GM20431 (cell line): Measurements from ENCODE around the gene GNAI1.
"Not testable (repeated sequence)": the region's sequence is repeated elsewhere in the genome, so short reads cannot be mapped to it uniquely, and the experiment has no call there.

Experiments used
- in situ Hi-C: fragments of 300-500 bp; cut with MseI, MboI; formaldehyde crosslinking; loops from one replicate; pipeline ENCODE4 v1.15.0; 2020; ENCODE audit warnings: low sequenced_read_pairs; ENCODE audit not compliant: unreplicated experiment

The GNAI1 gene

DNA sequence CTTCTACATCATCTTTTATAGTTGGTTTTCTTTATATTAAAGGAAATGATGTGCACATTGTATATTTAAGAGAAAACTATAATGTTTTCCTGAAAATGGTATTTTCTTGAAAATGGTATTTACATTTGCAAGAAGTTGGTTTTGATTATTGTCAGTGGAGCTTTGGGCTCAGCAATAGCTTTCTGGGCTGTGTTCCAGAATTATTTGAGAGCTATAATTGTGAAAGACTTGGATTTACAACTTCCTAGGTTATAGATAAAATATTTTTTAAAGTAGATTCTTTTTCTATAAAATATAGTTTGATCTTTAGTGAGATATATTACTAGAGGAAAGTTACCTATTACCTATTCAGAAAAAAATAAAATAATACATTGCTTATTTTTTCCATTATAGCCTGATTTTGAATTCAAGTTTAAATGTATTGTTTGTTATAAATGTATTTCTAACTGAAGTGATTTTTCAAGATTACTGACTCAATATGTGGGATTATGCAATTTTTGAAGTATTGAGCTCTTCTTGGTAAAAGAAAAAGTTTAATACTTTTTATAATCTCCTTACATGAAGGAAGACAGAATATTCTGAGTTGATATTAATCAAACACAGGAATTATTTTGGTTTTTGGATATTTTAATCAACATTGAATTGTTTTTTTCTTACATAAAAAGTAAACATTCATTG, 20.2 kb downstream of the GNAI1 start:
- in situ Hi-C loops = no loop called here

DNA sequence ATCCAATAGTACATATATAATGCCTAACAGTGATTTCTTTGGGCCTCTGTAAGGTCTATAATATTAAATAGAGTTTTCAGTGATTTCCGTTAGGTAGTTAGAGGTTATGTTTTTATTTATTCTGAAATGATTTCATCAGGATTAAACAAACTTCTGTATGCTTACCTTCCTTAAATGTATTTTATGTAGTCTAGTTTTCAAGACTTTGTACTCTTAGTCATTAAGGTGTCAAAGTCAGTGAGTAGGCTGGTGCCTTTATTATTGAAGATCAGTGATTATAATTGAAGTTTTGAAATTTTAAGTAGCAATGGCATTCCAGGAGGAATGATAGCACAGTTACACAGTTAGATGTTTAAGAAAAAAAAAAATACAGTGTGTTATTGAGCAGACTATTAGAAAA, 20.7 kb downstream of the GNAI1 start:
- in situ Hi-C loops = no loop called here

DNA sequence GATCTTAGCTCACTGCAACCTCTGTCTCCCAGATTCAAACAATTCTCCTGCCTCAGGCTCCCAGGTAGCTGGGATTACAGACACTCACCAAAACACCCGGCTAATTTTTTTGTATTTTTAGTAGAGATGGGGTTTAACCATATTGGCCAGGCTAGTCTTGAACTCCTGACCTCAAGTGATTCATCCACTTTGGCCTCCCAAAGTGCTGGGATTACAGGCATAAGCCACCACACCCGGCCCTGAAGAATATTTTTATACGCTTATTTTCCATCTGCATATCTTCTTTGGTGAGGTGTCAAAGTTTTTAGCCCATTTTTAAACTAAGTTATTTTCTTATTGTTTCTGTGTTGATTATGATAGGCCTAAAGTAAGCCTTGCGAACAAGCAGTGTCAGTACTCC, 23.1 kb downstream of the GNAI1 start:
- in situ Hi-C loops = not testable (repeated sequence)

DNA sequence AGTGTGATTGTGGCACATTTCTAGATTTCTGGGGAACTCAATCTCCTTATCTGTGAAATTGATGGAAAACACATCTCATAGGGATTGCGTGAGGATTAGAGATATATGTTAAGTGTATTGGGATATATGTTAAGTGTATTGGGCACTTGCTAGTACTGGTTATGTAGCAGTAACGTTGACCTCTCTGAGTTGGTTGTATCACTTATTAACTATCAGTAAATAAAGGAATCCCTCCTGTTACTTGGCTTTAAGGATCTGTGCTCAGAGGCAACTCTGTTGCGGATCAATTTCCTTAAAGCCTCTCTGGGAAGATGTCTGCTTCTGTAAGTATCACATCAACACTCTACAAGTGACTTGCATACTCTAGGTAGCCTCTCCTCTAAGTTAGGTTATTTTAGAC, 25.2 kb downstream of the GNAI1 start:
- in situ Hi-C loops = no loop called here

DNA sequence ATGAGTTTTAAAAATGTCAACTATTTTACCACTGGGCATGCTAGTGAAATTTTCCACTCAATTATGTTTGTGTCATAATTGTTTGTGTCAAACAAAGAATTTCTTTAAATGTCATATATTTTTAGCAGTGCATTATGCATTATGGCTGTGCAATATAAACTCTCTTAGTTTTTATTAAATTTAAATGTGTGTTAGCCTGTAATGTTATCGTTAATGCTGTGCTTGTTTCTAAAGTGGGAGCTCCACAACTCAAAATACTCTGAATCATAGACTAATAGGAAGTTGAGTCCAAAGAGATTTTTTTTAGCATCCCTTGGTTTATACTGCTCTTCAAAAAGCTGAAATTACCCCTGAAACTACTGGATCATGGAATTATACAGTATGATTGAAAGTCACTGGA, 26.8 kb downstream of the GNAI1 start:
- in situ Hi-C loops = no loop called here

DNA sequence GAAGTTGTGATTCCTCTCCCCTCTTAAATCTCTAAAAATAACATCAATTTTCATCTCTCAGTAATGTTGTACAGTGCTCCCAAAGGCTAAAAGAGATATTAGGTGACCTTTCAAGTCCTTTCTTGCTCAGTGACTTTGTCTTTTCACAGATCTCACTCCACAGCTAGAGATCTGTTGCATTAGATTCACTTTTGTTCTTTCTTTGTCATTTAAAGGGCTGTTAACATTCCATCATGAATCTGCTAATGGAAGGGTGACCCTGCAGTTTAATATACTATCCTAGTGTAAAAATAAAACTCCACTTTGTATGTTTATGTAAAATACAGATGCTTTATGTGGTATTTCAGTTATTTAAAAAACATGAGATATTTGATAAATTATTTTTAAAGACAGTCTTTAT, 30.5 kb downstream of the GNAI1 start:
- in situ Hi-C loops = no loop called here

DNA sequence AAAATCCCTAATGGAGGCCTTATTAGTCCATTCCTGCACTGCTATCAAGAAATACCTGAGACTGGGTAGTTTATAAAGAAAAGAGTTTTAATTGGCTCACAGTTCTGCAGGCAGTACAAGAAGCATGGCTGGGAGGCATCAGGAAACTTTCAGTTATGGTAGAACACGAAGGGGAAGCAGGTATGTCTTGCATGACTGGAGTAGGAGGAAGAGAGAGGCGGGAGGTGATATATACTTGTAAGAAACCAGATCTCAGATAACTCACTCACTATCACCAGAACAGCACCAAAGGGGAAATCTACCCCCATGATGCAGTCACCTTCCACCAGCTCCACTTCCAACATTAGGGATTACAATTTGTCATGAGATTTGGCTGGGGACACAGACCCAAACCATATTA, 35.8 kb downstream of the GNAI1 start:
- in situ Hi-C loops = no loop called here

DNA sequence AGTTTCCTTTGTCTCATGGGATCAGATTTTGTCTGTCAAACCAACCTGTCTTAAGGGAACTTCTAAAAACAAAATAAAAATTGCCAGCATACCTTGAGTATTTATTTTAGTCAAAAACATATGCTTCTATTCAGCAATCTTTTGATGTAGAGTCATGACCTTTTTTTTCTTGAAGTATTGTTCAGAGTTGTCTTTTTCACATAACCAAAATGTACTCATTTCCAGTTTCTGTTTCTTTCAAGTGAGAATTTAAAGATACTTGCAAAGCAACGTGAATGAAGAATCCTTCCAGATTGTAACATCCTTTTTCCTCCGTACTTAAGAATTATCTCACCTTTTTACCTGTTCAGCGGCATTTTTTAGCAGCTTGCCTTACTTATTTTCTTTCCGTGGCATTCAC, 37.8 kb downstream of the GNAI1 start:
- in situ Hi-C loops = no loop called here

DNA sequence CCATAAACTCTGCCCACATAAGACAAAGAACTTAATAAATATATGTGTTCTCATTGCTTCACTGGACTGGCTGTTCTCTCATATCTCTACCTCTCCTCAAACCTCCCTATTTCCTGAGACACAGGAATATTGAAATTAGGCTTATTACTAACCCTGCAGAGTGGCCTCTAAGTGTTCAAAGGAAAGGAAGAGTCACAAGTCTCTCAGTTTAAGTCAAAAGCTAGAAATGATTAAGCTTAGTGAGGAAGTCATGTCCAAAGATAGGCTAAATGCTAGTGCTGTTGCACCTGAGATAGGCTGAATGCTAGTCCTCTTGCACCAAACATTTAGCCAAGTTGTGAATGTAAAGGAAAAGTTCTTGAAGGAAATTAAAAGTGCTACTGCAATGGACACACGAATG, 41.1 kb downstream of the GNAI1 start:
- in situ Hi-C loops = no loop called here

DNA sequence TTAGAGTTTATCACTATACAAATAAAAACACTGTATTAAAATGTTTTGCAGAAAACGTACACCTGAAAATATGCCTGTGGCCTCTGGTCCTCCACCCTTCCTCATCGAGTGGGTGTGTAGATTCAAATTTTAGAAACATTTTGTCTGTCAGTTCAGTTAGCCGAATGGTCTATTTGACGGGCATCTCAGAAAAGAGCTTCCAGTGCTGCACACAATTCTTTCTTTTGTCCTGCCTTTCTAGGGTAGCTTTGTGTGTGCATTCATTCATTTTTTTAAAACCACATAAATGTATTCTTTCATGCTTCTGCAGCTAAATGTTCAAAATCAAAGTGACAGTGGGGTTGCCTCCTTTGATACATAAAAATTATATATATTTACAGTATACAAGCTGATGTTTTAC, 46.8 kb downstream of the GNAI1 start:
- in situ Hi-C loops = no loop called here

DNA sequence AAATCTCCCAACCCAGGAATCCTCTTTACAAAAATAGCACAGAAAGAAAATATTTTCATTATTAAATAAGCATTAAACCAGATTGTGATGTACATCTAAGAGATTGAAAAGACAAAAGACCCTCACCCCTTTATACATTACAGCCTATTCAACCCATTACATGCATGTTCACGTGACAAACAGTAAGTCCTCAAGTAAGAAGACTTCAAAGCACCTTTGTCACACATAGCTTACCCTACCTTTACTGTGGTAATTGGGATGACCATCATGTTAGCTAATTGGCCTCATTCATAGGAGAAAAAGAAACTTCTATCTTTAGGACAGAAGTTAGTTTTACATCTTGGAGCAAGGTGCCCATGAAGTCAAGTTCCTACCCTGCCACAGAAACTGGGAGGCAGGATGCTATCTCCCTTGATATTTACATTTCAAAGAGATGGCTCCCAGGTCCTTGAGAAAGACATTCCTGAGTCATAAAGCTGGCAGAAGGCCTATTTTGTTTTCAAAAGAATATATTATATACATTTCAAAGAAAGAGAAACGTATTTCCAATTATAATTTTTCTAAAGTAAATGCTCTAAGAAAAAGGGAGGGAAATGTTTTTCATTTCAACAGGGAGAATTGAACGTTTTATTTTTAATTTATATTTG, 48.1 kb downstream of the GNAI1 start:
- in situ Hi-C loops = no loop called here

DNA sequence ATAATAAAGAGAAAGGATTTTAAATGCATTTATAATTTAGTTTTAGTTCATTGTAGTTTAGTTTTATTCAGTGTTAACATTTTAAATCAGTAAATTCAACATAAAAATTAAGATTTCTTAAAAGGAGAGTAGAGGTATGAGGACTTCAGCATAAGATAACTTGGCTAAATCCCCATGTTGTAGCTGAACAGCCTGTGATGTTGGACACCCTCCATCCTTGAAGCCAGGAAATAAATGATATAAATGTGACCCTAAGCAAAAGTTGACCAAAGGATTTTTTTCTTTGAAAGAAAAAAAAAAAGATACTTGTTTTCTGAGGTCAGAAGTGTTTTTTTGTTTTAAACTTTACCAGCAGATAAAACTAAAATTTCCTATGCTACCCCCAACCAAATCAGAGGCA, 48.7 kb downstream of the GNAI1 start:
- in situ Hi-C loops = no loop called here

DNA sequence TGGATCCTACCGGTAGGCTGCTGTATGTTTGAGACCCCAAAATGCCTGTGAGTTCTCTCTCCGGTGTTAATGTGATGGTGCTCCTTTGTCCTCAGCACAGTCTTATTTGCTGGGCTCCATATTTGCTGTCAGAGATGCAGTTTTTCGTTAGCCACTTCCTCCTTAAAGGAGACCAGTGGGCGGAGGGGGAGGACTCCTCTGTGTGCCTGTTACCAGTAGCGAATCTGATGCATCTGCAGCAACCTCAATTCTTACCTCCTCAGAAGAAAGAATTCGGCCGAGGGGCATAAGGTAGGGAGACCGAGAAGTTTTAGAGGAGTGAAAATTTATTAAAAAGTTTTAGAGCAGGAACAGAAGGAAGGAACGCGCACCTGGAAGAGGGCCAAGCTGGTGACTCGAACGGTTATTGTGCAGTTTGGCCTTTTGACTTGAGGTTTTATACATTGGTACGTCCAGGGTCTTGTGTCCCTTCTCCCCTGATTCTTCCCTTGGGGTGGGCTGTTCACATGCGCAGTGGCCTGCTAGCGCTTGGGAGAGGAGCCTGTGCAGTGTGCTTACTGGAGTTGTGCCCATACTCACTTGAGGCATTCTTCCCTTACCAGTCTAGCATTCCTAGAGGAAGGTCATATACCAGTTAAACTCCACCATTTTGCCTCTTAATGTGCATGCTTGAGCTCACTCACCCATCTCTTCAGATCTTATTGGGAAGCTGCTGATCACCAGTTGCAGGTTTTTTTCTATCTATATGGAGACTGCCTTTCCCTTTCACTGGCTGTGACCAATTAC, 49.5 kb downstream of the GNAI1 start:
- in situ Hi-C loops = no loop called here

DNA sequence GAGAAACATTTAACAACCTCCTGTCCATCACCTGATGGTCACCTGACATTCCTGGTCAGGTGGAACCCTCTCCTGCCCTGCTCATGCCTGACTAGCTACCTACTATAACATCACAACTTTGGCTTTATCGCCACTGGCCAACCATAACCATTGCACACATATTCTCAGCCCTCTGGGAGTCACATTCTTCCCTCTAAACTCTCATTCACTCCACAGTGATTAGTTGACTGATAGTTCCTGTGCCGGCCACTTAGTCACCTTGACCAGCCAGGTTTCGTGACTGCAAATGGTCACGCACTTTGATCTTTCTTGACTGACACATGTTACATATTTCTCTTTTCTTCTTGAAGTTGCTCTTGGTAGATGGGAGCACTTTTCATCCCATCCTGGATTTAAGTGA, 50.1 kb downstream of the GNAI1 start:
- in situ Hi-C loops = no loop called here

DNA sequence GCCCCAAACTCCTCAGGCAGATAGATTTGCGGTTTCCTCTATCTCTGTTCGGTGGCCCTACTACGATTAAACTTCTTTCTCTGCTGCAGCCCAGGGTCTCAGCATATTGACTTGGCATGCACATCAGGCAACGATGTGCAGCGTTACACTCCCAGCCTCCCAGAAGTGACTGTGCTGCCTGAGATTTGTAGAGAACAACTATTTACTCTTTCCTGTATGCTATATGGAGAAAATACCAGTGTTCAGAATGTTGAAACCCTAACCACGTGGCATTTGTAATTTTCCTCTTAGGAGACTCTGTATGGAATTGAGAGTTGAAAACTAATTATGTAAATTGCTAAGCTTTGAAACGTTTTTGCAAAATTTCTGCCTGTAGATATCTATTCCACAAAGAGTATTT, 50.9 kb downstream of the GNAI1 start:
- in situ Hi-C loops = no loop called here

DNA sequence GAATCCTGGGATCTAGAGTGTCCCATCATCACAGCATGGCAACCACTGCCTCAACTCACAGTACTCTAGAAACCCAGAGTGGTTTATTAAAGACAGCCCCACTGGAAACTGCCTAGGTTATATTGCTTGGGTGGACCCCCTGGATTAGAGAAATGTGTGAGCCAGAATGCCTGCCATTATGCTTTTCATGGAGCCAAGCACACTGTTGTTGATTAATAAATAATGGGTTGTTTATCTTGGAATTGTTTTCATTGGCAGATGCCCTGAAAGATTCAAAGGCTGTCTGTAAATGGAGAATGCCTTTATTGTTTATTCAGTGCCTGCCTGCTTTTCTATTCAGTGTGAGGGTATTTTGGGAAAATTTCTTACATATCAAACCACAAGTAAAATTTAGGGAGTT, 52.1 kb downstream of the GNAI1 start:
- in situ Hi-C loops = no loop called here

DNA sequence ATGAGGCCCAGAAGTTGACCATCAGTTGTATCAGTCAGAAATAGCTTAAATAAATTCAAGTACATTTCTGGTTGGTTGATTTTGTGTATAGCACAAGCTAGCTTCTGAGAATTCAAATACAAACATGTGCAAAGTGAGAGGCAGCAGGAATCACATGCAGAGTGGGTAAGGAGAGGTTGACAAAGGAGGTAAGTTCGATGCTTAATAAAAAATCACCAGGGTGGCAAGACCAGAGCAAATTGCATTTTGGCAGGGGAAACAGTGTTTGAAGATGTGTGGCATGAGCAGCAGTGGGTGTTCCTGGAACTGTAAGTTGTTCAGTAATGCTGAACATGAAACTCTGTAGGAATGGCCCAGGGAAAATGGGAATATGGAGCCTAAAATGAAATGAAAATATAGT, 52.6 kb downstream of the GNAI1 start:
- in situ Hi-C loops = no loop called here

DNA sequence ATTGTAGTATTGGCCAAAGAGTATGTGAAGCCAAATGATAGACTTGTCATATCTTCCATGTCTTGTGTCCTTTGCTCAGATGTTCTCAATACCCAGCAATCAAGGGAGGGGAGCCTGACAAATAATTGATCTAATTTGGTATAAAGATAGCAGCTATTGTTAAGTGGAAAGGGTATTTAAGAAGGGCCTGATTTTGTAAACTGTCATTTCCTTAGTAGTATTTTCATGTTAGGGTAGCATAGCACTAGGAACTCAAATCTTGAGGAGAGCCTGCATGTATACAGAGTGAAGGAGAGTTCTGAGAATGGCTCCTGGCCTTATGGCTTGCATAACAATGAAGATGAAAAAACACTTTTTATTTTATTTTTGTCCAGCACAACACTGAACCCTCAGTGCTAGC, 53.1 kb downstream of the GNAI1 start:
- in situ Hi-C loops = no loop called here

DNA sequence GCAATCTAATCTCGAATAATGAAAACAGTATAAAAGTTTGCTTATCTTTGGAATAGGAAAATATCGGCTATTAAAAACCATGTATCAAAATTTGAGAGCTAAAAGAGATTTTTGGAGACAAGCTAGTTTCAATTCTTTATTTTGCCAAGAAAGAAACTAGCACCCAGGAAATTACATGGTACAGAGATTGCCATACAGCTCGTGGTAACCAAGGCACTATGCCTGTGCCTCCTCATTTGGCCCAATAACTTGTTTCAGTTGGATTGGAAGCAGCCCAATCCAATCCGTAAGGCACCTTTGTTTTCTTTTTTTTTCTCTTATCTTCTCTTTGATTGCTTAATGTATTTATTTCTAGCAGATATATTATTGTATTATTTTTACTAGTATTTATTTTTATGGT, 55.0 kb downstream of the GNAI1 start:
- in situ Hi-C loops = no loop called here

DNA sequence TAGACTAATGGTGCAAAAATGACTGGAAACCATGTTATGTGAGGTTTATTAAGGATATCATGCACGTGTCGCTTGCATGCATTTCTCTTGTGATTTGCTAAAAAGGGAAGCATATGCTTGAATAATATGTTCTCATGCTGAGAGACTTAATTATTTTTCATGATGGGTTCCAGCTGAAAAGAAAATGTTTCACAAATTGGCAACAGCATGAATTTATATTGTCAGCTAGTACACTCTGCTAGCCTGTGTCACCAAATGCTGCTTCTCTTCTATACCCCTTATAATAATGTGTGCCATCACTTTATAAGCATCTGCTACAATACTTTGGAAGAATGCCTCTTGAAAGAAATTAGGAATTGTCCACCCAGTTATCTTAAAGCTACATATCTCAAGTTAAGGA, 63.0 kb downstream of the GNAI1 start:
- in situ Hi-C loops = no loop called here

DNA sequence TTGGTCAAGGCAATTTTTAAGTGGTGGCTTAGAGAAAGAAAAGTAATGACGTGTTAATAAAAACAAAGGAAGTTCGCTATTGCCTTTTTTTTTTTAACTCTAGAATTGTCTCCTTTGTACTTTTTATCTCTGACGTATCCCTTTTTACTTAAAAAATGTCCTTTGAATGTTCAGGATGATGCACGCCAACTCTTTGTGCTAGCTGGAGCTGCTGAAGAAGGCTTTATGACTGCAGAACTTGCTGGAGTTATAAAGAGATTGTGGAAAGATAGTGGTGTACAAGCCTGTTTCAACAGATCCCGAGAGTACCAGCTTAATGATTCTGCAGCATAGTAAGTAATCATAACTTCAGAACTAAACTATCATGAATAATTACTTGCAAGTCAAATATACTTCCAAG, 64.4 kb downstream of the GNAI1 start:
- in situ Hi-C loops = no loop called here

DNA sequence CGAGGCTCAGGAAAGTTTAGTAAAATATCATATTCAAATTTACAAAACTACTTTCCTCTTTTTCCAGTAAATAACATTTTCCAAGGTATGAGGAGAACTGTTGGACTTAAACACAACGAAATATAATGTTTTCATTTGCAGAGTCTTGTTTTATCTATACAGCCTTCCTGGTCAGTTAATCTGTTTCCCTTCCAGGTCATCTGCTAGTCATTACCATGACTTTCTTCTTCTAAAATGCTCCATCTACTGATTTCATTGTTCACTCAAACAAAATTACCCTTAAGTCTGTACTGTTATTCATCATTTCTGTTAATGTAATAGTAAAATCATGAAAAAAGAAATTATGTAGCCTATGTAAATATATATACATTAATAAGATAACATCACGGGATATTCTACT, 69.8 kb downstream of the GNAI1 start:
- in situ Hi-C loops = no loop called here
